H9 (cell line): ENCODE measurements around the gene LAMA5. TPM values are rescaled to one million over a fixed set of nuclear protein-coding genes. Genes with fewer than 3 reads are reported as not detected.
A peak's percentile ranks its signal among the peaks of the same experiment; 100 is the strongest.

Source experiments
- DNase-seq: peaks from one replicate; pipeline ENCODE4 v3.0.0-alpha.2; 2017
- H2AFZ ChIP-seq: one replicate; pipeline ENCODE4 v1.6.1; 2013; ENCODE audit warnings: mild to moderate bottlenecking, low read length, control low read depth, moderate library complexity
- H2AK5ac ChIP-seq: 2 replicates; pipeline ENCODE4 v1.6.1; 2013; ENCODE audit warnings: low read length, control low read depth, mixed read lengths; ENCODE audit not compliant: insufficient read length
- H2BK120ac ChIP-seq: one replicate; pipeline ENCODE4 v1.6.1; 2013; ENCODE audit warnings: low read depth, mild to moderate bottlenecking, low read length, control low read depth, inconsistent platforms; ENCODE audit not compliant: poor library complexity, severe bottlenecking
- H2BK12ac ChIP-seq: 2 replicates; pipeline ENCODE4 v1.6.1; 2013; ENCODE audit warnings: low read length, control low read depth, mixed read lengths, low read depth; ENCODE audit not compliant: insufficient read length
- H2BK15ac ChIP-seq: 2 replicates; pipeline ENCODE4 v1.6.1; 2013; ENCODE audit warnings: low read depth, low read length, control low read depth
- H2BK20ac ChIP-seq: one replicate; pipeline ENCODE4 v1.6.1; 2013; ENCODE audit warnings: low read depth, mild to moderate bottlenecking, low read length, control low read depth, inconsistent platforms; ENCODE audit not compliant: poor library complexity, severe bottlenecking
- H2BK5ac ChIP-seq: 2 replicates; pipeline ENCODE4 v1.6.1; 2013; ENCODE audit warnings: low read length, control low read depth, mixed read lengths; ENCODE audit not compliant: insufficient read length
- H3K14ac ChIP-seq: 2 replicates; pipeline ENCODE4 v1.6.1; 2013; ENCODE audit warnings: low read length, control low read depth; ENCODE audit not compliant: insufficient read depth
- H3K18ac ChIP-seq: 2 replicates; pipeline ENCODE4 v1.6.1; 2013; ENCODE audit warnings: low read depth, mild to moderate bottlenecking, mixed read lengths, low read length, control low read depth; ENCODE audit not compliant: insufficient read length
- H3K23ac ChIP-seq: 2 replicates; pipeline ENCODE4 v1.6.1; 2013; ENCODE audit warnings: low read length, control low read depth, mixed read lengths, low read depth; ENCODE audit not compliant: insufficient read length
- H3K23me2 ChIP-seq: 2 replicates; pipeline ENCODE4 v1.6.1; 2013; ENCODE audit warnings: low read depth, mild to moderate bottlenecking, mixed read lengths, low read length, control low read depth; ENCODE audit not compliant: insufficient read length, poor library complexity, severe bottlenecking
- H3K27ac ChIP-seq: 2 replicates; pipeline ENCODE4 v1.5.1; 2013; ENCODE audit warnings: low read length, control low read depth, mixed read lengths, low read depth; ENCODE audit not compliant: insufficient read length
- H3K27me3 ChIP-seq: 2 replicates; pipeline ENCODE4 v1.6.1; 2013; ENCODE audit warnings: low read length, control low read depth, inconsistent platforms; ENCODE audit not compliant: insufficient read depth
- H3K4ac ChIP-seq: 2 replicates; pipeline ENCODE4 v1.6.1; 2013; ENCODE audit warnings: low read depth, mild to moderate bottlenecking, control low read depth, inconsistent platforms, low read length, moderate library complexity
- H3K4me1 ChIP-seq: 2 replicates; pipeline ENCODE4 v1.6.1; 2013; ENCODE audit warnings: low read length, control low read depth, inconsistent platforms; ENCODE audit not compliant: insufficient read depth
- H3K4me2 ChIP-seq: 2 replicates; pipeline ENCODE4 v1.6.1; 2013; ENCODE audit warnings: low read length, control low read depth, mixed read lengths; ENCODE audit not compliant: insufficient read length, insufficient read depth
- H3K56ac ChIP-seq: 2 replicates; pipeline ENCODE4 v1.6.1; 2013; ENCODE audit warnings: low read depth, mild to moderate bottlenecking, mixed read lengths, low read length, control low read depth; ENCODE audit not compliant: insufficient read length
- H3K79me1 ChIP-seq: 2 replicates; pipeline ENCODE4 v1.6.1; 2013; ENCODE audit warnings: low read depth, mild to moderate bottlenecking, moderate library complexity, low read length, control low read depth, inconsistent platforms; ENCODE audit not compliant: insufficient read depth, poor library complexity, severe bottlenecking
- H3K79me2 ChIP-seq: 2 replicates; pipeline ENCODE4 v1.6.1; 2013; ENCODE audit warnings: low read length, control low read depth, inconsistent platforms; ENCODE audit not compliant: insufficient read depth
- H3K9ac ChIP-seq: 2 replicates; pipeline ENCODE4 v1.6.1; 2013; ENCODE audit warnings: low read length, control low read depth, mixed read lengths; ENCODE audit not compliant: insufficient read length; ENCODE audit errors: extremely low read depth
- H3K9me3 ChIP-seq: one replicate; pipeline ENCODE4 v1.6.1; 2013; ENCODE audit warnings: low read depth, low read length, inconsistent platforms; ENCODE audit not compliant: control insufficient read depth
- H3T11ph ChIP-seq: one replicate; pipeline ENCODE4 v1.6.1; 2013; ENCODE audit warnings: mild to moderate bottlenecking, low read length, control low read depth, inconsistent platforms
- H4K20me1 ChIP-seq: one replicate; pipeline ENCODE4 v1.6.1; 2013; ENCODE audit not compliant: control insufficient read depth, insufficient read length, insufficient read depth
- H4K5ac ChIP-seq: 2 replicates; pipeline ENCODE4 v1.6.1; 2013; ENCODE audit warnings: low read depth, mild to moderate bottlenecking, mixed read lengths, low read length, control low read depth; ENCODE audit not compliant: insufficient read length
- H4K8ac ChIP-seq: replicated peaks from 2 replicates; pipeline ENCODE4 v1.6.1; 2013; ENCODE audit warnings: low read length, control low read depth, mixed read lengths, low read depth; ENCODE audit not compliant: insufficient read length
- H4K91ac ChIP-seq: 2 replicates; pipeline ENCODE4 v1.6.1; 2013; ENCODE audit warnings: low read depth, mild to moderate bottlenecking, moderate library complexity, mixed read lengths, low read length, control low read depth; ENCODE audit not compliant: insufficient read length
- H3K27ac Mint-ChIP-seq, 3 experiments: 2 replicates in 2 of 3; 3 replicates in 1 of 3; pipeline ENCODE4 v1.8.0; 2020 to 2021; ENCODE audit warnings: mixed read lengths in 3 of 3, mild to moderate bottlenecking in 1 of 3, moderate library complexity in 1 of 3
- H3K27me3 Mint-ChIP-seq: 2 replicates; pipeline ENCODE4 v1.8.0; 2021; ENCODE audit warnings: low read depth, mild to moderate bottlenecking, moderate library complexity, mixed read lengths
- H3K36me3 Mint-ChIP-seq, 3 experiments: 2 replicates in 2 of 3; 3 replicates in 1 of 3; pipeline ENCODE4 v1.8.0; 2020 to 2021; ENCODE audit warnings: low read depth in 3 of 3, mixed read lengths in 3 of 3; ENCODE audit not compliant: insufficient read depth in 1 of 3
- H3K4me1 Mint-ChIP-seq, 2 experiments: 2 replicates each; pipeline ENCODE4 v1.8.0; 2020; ENCODE audit warnings: mixed read lengths in 2 of 2
- H3K4me3 Mint-ChIP-seq, 2 experiments: 2 replicates in 1 of 2; 3 replicates in 1 of 2; pipeline ENCODE4 v1.8.0; 2020 to 2021; ENCODE audit warnings: mild to moderate bottlenecking in 2 of 2, mixed read lengths in 2 of 2, moderate library complexity in 1 of 2
- H3K9me3 Mint-ChIP-seq, 2 experiments: 2 replicates in 1 of 2; 3 replicates in 1 of 2; pipeline ENCODE4 v1.8.0; 2020; ENCODE audit warnings: mild to moderate bottlenecking in 2 of 2, mixed read lengths in 2 of 2, moderate library complexity in 1 of 2
- WGBS: extraction: QIAGEN DNeasy Blood & Tissue Kit; methylation state at CpG from one replicate; pipeline ENCODE4 v1.1.7; 2013; ENCODE audit warnings: missing lambda C conversion rate, low lambda C conversion rate, mixed read lengths; ENCODE audit not compliant: insufficient read length; ENCODE audit errors: extremely low coverage; 5-methylcytosine and 5-hydroxymethylcytosine counted together
- total RNA-seq: library from RNA; stranded (reverse); gene quantifications from 2 replicates; pipeline ENCODE4 v1.2.1, GENCODE V29; 2021
- TF ChIP-seq, protein P1 (sequence below): fragments of 200-600 bp; sonication (generic); conservative IDR thresholded peaks from 3 replicates; pipeline ENCODE4 v1.8.0; 2021; ENCODE audit warnings: antibody characterized with exemption, mild to moderate bottlenecking

LAMA5 gene
- total RNA-seq, 1 experiment from 2014 or later = 200 TPM

DNA sequence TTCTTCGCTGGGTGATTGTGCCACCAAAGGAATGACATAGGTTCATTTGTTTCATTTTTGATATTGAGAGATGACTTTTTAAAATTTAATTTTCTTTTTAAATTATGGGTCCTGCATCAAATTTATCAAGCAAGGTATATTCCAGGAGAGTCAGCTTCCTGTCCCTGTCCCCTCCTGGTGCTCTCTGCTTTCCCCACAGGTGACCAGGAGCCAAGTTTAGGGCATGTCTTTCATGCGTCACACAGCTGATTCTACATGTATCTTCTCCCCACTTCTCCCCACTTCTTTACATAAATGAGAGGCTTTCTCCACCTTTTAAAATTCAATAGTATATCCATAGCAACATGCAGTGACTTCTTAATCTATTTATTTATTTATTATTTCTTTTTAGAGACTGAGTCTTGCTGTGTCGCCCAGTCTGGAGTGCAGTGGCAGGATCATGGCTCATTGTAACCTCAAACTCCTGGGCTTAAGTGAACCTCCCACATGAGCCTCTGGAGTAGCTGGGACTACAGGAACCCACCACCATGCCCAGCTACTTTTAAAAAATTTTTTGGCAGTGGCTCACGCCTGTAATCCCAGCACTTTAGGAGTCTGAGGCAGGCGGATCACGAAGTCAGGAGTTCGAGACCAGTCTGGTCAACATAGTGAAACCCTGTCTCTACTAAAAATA lies 98.7 kb downstream of the LAMA5 start:
- TF ChIP-seq, protein P1, sequence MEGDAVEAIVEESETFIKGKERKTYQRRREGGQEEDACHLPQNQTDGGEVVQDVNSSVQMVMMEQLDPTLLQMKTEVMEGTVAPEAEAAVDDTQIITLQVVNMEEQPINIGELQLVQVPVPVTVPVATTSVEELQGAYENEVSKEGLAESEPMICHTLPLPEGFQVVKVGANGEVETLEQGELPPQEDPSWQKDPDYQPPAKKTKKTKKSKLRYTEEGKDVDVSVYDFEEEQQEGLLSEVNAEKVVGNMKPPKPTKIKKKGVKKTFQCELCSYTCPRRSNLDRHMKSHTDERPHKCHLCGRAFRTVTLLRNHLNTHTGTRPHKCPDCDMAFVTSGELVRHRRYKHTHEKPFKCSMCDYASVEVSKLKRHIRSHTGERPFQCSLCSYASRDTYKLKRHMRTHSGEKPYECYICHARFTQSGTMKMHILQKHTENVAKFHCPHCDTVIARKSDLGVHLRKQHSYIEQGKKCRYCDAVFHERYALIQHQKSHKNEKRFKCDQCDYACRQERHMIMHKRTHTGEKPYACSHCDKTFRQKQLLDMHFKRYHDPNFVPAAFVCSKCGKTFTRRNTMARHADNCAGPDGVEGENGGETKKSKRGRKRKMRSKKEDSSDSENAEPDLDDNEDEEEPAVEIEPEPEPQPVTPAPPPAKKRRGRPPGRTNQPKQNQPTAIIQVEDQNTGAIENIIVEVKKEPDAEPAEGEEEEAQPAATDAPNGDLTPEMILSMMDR = no peak
- no peaks in the 10 kb centered on the region for H3K9me3 ChIP-seq
- H4K20me1 ChIP-seq = peaks cover 5% of the 10 kb centered on the region
- Mint-ChIP-seq H3K36me3 (peaks cover 37 to 52% (median 51%) of the 10 kb centered on the region in 3 experiments), H3K27me3 (no peaks in the 10 kb centered on the region; the same call in 1 of the 2 replicates), H3K4me1 (no peaks in the 10 kb centered on the region), H3K4me3 (no peak overlapping the region), H3K27ac (peak overlapping the region in 1 of 3 experiments; percentile 3; a peak in 1 of 7 replicates), H3K9me3 (peaks cover 6 to 9% of the 10 kb centered on the region in 2 experiments; a peak in 4 of 5 replicates)
- no peak overlapping the region for H2BK120ac ChIP-seq
- H3K27me3 ChIP-seq = no peaks in the 10 kb centered on the region
- no peak overlapping the region for H2BK20ac ChIP-seq
- no CpG with 5 or more reads among the region's 7 CpGs for WGBS
- no peak overlapping the region for H3K4ac ChIP-seq
- no peak overlapping the region for H2BK12ac ChIP-seq
- no peaks in the 10 kb centered on the region for H3K4me1 ChIP-seq
- H3K23ac ChIP-seq = no peak overlapping the region
- no peaks in the 10 kb centered on the region for H3K23me2 ChIP-seq
- no peak overlapping the region for H3T11ph ChIP-seq
- H3K27ac ChIP-seq = no peak overlapping the region
- no peak overlapping the region for H3K4me2 ChIP-seq
- no peak overlapping the region for H4K8ac ChIP-seq
- H2BK5ac ChIP-seq = no peak overlapping the region
- no peak for DNase-seq
- H3K79me2 ChIP-seq = no peaks in the 10 kb centered on the region
- no peaks in the 10 kb centered on the region for H3K79me1 ChIP-seq
- no peak overlapping the region for H3K9ac ChIP-seq
- no peak overlapping the region for H3K56ac ChIP-seq
- H2AFZ ChIP-seq = no peak overlapping the region
- H3K18ac ChIP-seq = no peak overlapping the region
- H4K5ac ChIP-seq = no peak overlapping the region
- no peak overlapping the region for H4K91ac ChIP-seq
- no peak overlapping the region for H2BK15ac ChIP-seq
- no peak overlapping the region for H3K14ac ChIP-seq
- H2AK5ac ChIP-seq = no peak overlapping the region
